ENCODE results near the gene MED17. TPM values are rescaled to one million over a fixed set of nuclear protein-coding genes. Genes with fewer than 3 reads are reported as not detected.

Gene MED17
- polyA plus RNA-seq, 1 of the 3 experiments (the other 2 are of a cell fraction): 19.3 TPM

- no peak overlapping the region for H2AFZ ChIP-seq (ENCODE audit: low read depth)
- peaks cover 75% of the 10 kb centered on the region for H4K20me1 ChIP-seq (ENCODE audit: insufficient read depth)
- peaks cover 52% of the 10 kb centered on the region for H3F3A ChIP-seq (replicated peaks; ENCODE audit: insufficient read depth)
- ChIA-PET CTCF (interaction anchor here (0.6 to 1.3 kb wide), 4 partner anchors 14 to 86 kb away, joined by 3 read pairs; no protein-coding TSS in a partner anchor), POLR2A (no interaction called here)
- H3K79me2 ChIP-seq (ENCODE audit: insufficient read depth): peaks cover 97% of the 10 kb centered on the region
- DNase-seq: no peak
- H3K4me2 ChIP-seq: peak overlapping the region; percentile 88
- 28% methylated on average over 6 of the region's 6 CpGs for WGBS (ENCODE audit: low lambda C conversion rate)
- H3K4me1 ChIP-seq (ENCODE audit: control insufficient read depth in 1 of 2, insufficient read depth in 2 of 2, low read depth in 1 of 2, low read length in 1 of 2): peaks cover 14 to 30% of the 10 kb centered on the region in 2 experiments; a peak in 3 of 4 replicates
- no peaks in the 10 kb centered on the region for H3K9me3 ChIP-seq
- H3K4me3 ChIP-seq (ENCODE audit: low read depth in 2 of 2, low read length in 1 of 2): peak overlapping the region; percentile 94 to 95; a peak in 3 of 4 replicates
- no peaks in the 10 kb centered on the region for H3K27me3 ChIP-seq (ENCODE audit: insufficient read depth)
- no peaks in the 10 kb centered on the region for H3K9me2 ChIP-seq
- peak overlapping the region; percentile 98 for H3K9ac ChIP-seq
- TF ChIP-seq JUND (IDR thresholded peaks at IDR 0.05): peak; percentile 31; the same call in 1 of the 2 replicates
- no peak for TF ChIP-seq USF1 (IDR thresholded peaks at IDR 0.05; ENCODE audit: borderline replicate concordance, low read depth)
- H3K27ac ChIP-seq (ENCODE audit: low read depth in 2 of 2, low read length in 1 of 2): peak overlapping the region; percentile 53 to 93; a peak in 3 of 4 replicates
- H3K36me3 ChIP-seq (replicated peaks in 1 of 2; ENCODE audit: control insufficient read depth in 1 of 2, insufficient read depth in 2 of 2, low read length in 1 of 2): peaks cover 66 to 76% of the 10 kb centered on the region in 2 experiments
These were observed 46.0 kb upstream of the MED17 start for GRCh38 chr11:93737904-93738612.

GRCh38 chr11:93738647-93739081 is 45.4 kb upstream of the MED17 start:
- Histone ChIP-seq H3K27me3 (ENCODE audit: insufficient read depth) (no peaks in the 10 kb centered on the region), H3F3A (replicated peaks; ENCODE audit: insufficient read depth) (peaks cover 46% of the 10 kb centered on the region), H2AFZ (ENCODE audit: low read depth) (no peak overlapping the region), H3K27ac (ENCODE audit: low read depth in 2 of 2, low read length in 1 of 2) (peak overlapping the region in 1 of 2 experiments; percentile 93; a peak in 2 of 4 replicates), H3K9ac (peak overlapping the region; percentile 98), H3K9me3 (no peaks in the 10 kb centered on the region), H3K36me3 (replicated peaks in 1 of 2; ENCODE audit: control insufficient read depth in 1 of 2, insufficient read depth in 2 of 2, low read length in 1 of 2) (peaks cover 60 to 71% of the 10 kb centered on the region in 2 experiments), H3K9me2 (no peaks in the 10 kb centered on the region), H3K4me2 (peak overlapping the region; percentile 88), H4K20me1 (ENCODE audit: insufficient read depth) (peaks cover 68% of the 10 kb centered on the region), H3K4me3 (ENCODE audit: low read depth in 2 of 2, low read length in 1 of 2) (peak overlapping the region; percentile 94 to 95), H3K4me1 (ENCODE audit: control insufficient read depth in 1 of 2, insufficient read depth in 2 of 2, low read depth in 1 of 2, low read length in 1 of 2) (peaks cover 14 to 30% of the 10 kb centered on the region in 2 experiments; a peak in 3 of 4 replicates), H3K79me2 (ENCODE audit: insufficient read depth) (peaks cover 91% of the 10 kb centered on the region)
- no peak for DNase-seq
- ChIA-PET CTCF (interaction anchor here (0.7 to 1.7 kb wide), 5 partner anchors 15 to 86 kb away, joined by 3 to 5 read pairs (median 3); partner anchors contain the start of gene MED17), POLR2A (no interaction called here)
- no peak for TF ChIP-seq SMC3 (IDR thresholded peaks at IDR 0.05; ENCODE audit: low read depth, low read length)
- TF ChIP-seq FOXM1 (IDR thresholded peaks at IDR 0.05; ENCODE audit: low read depth): no peak
- TF ChIP-seq MXI1 (IDR thresholded peaks at IDR 0.05; ENCODE audit: low read depth, low read length): no peak
- TF ChIP-seq GABPA (IDR thresholded peaks at IDR 0.05; ENCODE audit: low read depth): no peak
- no peak for TF ChIP-seq RAD21 (IDR thresholded peaks at IDR 0.05; ENCODE audit: low read length)
- TF ChIP-seq NRF1 (IDR thresholded peaks at IDR 0.05; ENCODE audit: low read depth, low read length): no peak
- no peak for TF ChIP-seq NFIC (IDR thresholded peaks at IDR 0.05; ENCODE audit: borderline replicate concordance)
- TF ChIP-seq REST (IDR thresholded peaks at IDR 0.05; ENCODE audit: low read depth, low read length): no peak
- no peak for TF ChIP-seq SIN3A (IDR thresholded peaks at IDR 0.05; ENCODE audit: borderline replicate concordance, low read depth, low read length)
- no peak for TF ChIP-seq USF1 (IDR thresholded peaks at IDR 0.05; ENCODE audit: borderline replicate concordance, low read depth)
- TF ChIP-seq TAF1 (IDR thresholded peaks at IDR 0.05; ENCODE audit: borderline replicate concordance, low read depth, low read length): no peak
- 5% methylated on average over 6 of the region's 6 CpGs for WGBS (ENCODE audit: low lambda C conversion rate)
